Measurements from ENCODE around the gene CIRBP.

CIRBP gene

DNA sequence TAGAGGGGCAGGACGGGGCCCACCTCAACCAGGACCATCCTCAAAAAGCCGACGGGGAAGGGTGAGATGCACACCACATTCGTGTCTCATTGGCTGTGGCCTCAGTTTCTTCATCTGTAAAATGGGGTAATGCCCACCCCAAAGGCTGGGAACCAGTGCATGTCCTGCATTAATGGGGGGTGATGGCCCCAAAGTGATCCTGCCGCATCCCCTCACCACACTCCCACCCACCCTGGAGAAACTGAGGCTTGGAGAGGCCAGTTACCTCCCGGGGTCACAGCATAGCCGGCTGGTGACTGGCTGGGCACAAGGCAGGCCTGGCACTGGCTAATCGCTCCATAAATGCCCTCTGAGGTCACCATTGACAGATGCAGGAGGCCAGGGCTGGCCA is 21.4 kb upstream of the CIRBP start:
- no peak for DNase-seq (ENCODE audit: low read depth)
- H3K4me3 ChIP-seq (ENCODE audit: low read length), result peak overlapping the region; percentile 59
- TF ChIP-seq, protein P1, sequence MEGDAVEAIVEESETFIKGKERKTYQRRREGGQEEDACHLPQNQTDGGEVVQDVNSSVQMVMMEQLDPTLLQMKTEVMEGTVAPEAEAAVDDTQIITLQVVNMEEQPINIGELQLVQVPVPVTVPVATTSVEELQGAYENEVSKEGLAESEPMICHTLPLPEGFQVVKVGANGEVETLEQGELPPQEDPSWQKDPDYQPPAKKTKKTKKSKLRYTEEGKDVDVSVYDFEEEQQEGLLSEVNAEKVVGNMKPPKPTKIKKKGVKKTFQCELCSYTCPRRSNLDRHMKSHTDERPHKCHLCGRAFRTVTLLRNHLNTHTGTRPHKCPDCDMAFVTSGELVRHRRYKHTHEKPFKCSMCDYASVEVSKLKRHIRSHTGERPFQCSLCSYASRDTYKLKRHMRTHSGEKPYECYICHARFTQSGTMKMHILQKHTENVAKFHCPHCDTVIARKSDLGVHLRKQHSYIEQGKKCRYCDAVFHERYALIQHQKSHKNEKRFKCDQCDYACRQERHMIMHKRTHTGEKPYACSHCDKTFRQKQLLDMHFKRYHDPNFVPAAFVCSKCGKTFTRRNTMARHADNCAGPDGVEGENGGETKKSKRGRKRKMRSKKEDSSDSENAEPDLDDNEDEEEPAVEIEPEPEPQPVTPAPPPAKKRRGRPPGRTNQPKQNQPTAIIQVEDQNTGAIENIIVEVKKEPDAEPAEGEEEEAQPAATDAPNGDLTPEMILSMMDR (conservative IDR thresholded peaks at IDR 0.05; ENCODE audit: low read length), result no peak

DNA sequence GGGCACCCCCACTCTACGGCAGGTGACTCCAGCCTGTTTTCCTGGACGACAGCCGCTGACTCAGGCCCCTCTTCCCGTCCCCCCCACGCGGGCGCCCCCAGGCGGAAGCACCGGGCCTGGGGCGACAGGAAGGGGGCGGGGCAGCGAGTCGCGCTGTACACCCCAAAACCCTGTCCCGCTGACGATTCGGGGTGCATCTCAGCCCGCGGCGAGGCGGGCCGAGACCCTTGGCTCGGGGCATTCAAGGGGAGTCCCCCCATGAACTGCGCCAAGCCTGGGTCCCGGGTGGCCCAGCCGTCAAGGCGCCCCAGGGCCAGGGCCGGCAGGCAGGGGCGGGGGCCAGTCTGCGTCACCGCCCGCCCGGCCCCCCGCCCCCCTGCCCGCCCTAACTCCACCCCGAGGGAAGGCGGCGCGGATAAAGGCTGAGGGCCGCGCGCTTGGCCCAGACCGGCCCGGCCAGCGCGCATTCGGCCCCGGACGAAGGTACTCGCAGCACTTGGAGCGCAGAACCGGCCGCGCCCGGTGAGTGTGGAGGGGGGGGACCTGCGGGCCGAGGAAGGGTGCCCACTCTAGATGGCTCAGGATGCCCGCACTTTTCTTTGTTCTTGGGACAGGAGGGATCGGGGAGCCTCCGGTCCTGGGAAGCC is 20.9 kb upstream of the CIRBP start, which contains the start of gene MIDN:
TSS of gene MIDN (plus strand) at position 445 of the 647 bp plus-strand sequence. CDS start 1,714 bp downstream, outside the sequence.
- TF ChIP-seq, protein P1 (conservative IDR thresholded peaks at IDR 0.05; ENCODE audit: low read length), result peak; percentile 37
- DNase-seq (ENCODE audit: low read depth), result peak; percentile 91
- peak within 1 kb of the TSS; percentile 74 for H3K4me3 ChIP-seq (ENCODE audit: low read length)

DNA sequence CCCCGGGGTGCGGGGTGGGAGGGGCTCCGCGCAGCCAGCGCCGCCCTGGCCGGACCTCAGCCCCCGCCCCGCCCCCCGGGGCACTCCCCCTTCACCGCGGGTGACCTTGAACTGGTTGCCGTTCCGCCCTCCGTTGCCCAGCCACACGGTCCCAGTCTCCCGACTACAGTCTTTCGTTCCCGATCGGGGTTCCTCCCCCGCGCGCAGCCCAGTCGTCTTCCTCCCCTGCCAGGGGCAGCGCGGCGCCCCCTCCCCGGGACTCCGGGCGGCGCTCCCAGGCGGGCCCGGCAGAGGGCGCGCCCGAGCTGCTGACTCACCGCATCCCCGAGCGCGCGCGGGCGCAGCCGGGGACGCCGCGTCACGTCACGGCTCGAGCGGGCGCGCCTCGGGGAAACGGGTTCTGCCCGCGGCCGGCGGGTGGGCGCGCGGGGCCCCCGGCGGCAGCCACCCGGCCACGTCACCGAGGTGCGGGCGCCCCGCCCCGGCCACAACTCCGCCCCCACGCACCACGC is 20.3 kb upstream of the CIRBP start:
- TF ChIP-seq, protein P1 (conservative IDR thresholded peaks at IDR 0.05; ENCODE audit: low read length), result peak; percentile 27; the same call in 1 of the 2 replicates
- peak overlapping the region; percentile 74 for H3K4me3 ChIP-seq (ENCODE audit: low read length)
- DNase-seq (ENCODE audit: low read depth), result peak; percentile 72

DNA sequence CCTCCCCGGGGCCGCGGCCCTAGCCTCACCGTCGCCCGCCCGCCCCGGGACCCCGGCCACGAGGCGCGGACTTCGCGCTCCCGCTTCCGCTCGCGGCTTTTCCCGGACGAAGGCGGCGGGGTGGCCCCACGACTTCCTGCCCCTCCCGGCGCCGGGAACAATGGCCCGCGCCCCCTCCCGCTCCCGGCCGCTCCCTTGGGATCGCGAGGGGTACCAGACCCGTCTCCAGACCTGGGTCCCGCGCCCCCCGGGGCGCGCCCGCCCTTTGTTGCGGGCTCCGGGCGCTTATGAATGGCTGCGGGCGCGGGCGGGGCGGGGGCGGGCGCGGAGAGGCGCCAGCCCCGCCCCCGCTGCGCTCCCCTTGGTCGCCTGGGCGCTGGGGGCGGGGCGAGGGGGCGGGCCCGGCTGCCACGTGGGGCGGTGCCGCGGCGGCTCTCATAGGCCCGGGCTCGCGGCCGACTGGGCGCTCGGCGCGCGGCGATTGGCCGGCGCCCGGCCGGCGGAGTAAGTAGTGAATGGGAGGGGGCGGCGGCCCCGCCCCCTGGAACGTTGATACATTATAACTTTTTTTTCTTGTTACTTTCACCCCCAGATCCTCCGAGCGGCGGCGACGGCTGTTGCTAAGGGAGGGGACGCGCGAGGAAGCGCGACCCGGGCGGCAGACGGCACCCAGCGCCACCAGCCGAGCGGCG is 19.7 kb upstream of the CIRBP start:
- TF ChIP-seq, protein P1 (conservative IDR thresholded peaks at IDR 0.05; ENCODE audit: low read length), result no peak
- H3K4me3 ChIP-seq (ENCODE audit: low read length), result peak overlapping the region; percentile 88
- DNase-seq (ENCODE audit: low read depth), result peak; percentile 96

DNA sequence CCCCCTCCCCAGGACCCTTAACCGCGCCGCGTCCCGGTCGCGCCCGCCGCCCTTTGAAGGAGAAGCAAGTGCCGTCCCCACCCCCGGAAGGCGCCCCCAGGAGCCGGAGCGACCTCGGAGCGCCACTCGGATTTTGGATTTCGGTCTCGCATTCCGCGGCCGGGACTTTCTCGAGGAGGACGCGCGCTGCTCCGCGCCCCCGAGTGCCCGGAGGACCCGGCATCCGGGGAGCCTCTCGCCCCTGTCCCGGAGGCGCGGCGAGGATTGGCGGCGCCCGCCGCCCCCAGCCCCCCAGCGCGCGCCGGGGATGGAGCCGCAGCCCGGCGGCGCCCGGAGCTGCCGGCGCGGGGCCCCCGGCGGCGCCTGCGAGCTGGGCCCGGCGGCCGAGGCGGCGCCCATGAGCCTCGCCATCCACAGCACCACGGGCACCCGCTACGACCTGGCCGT is 19.1 kb upstream of the CIRBP start:
- no peak for DNase-seq (ENCODE audit: low read depth)
- TF ChIP-seq, protein P1 (conservative IDR thresholded peaks at IDR 0.05; ENCODE audit: low read length), result no peak
- H3K4me3 ChIP-seq (ENCODE audit: low read length), result peak overlapping the region; percentile 88

DNA sequence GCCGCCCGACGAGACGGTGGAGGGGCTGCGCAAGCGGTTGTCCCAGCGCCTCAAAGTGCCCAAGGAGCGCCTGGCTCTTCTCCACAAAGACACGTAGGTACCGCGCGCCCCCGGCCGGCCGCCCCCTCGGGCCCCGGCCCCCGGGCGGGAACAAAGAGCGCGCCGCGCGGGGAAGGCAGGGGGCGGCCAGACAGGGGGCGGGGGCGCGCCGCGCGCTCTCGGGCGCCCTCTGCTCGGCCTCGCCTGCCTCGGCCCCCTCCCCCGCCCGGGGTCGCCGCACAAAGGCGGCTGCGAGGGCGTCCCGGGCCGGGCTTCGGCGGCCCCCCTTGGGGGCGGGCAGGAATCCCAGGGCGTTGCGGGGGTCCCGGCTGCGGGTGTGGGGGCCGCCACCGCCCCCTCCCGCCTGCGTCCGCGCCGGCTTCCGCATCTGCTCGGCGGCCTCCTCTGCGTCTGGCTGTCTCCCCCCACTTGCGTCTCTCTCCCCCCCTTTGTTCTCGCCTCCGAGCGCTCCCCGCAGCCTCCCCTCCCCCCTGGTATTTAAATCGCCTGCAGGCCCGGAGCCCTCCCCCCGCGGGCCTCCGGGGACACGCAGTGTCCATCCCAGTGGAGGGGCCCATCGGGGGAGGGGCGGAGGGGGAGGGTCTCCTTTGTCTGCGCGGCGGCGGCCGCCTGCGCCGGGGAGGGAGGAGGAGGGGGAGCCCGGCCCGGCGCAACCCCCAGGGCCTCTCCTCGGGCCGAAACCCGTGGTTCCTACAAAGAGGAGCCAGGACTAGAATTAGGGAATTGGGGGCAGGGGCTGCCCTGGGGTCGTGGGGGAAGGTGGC is 18.5 kb upstream of the CIRBP start:
- TF ChIP-seq, protein P1 (conservative IDR thresholded peaks at IDR 0.05; ENCODE audit: low read length), result no peak
- peak; percentile 69 for DNase-seq (ENCODE audit: low read depth)
- H3K4me3 ChIP-seq (ENCODE audit: low read length), result peak overlapping the region; percentile 88
